Liver (tissue), 9 donors: Measurements from ENCODE around the gene ALDH8A1. TPM values are rescaled to one million over a fixed set of nuclear protein-coding genes. Genes with fewer than 3 reads are reported as not detected.

ENCODE experiments used
- DNase-seq: peaks from one replicate; pipeline ENCODE4 v3.0.0-alpha.2; 2017; ENCODE audit warnings: low spot score
- H3K27ac ChIP-seq, 2 donors: one replicate each; pipeline ENCODE4 v1.7.0; 2013; ENCODE audit warnings: inconsistent platforms in 2 of 2, low read length in 2 of 2, control low read depth in 1 of 2, low read depth in 1 of 2, mild to moderate bottlenecking in 1 of 2
- H3K27me3 ChIP-seq, 4 donors: one replicate each; pipeline versions ENCODE4 v1.6.1 to v1.7.0; 2013; ENCODE audit warnings: low read length in 3 of 4, inconsistent platforms in 1 of 4, mild to moderate bottlenecking in 1 of 4, moderate library complexity in 1 of 4; ENCODE audit not compliant: control insufficient read depth in 4 of 4, insufficient read depth in 4 of 4
- H3K36me3 ChIP-seq, 4 donors: one replicate each; pipeline versions ENCODE4 v1.6.1 to v1.7.0; 2013; ENCODE audit warnings: low read length in 3 of 4, mild to moderate bottlenecking in 3 of 4, low read depth in 1 of 4, moderate library complexity in 1 of 4; ENCODE audit not compliant: control insufficient read depth in 4 of 4, insufficient read depth in 3 of 4
- H3K4me1 ChIP-seq, 4 donors: one replicate each; pipeline versions ENCODE4 v1.6.1 to v1.7.0; 2013; ENCODE audit warnings: low read length in 3 of 4, mild to moderate bottlenecking in 3 of 4, moderate library complexity in 1 of 4; ENCODE audit not compliant: control insufficient read depth in 4 of 4, insufficient read depth in 4 of 4
- H3K4me3 ChIP-seq, 3 donors: one replicate each; pipeline versions ENCODE4 v1.6.1 to v1.7.0; 2013; ENCODE audit warnings: low read length in 3 of 3, control low read depth in 1 of 3, low read depth in 1 of 3, mild to moderate bottlenecking in 1 of 3
- H3K9ac ChIP-seq, 2 donors: one replicate each; pipeline ENCODE4 v1.7.0; 2013; ENCODE audit warnings: low read length in 2 of 2, mild to moderate bottlenecking in 2 of 2, moderate library complexity in 2 of 2, control low read depth in 1 of 2, low read depth in 1 of 2
- H3K9me3 ChIP-seq, 4 donors: one replicate each; pipeline versions ENCODE4 v1.6.1 to v1.7.0; 2013; ENCODE audit warnings: low read length in 3 of 4; ENCODE audit not compliant: control insufficient read depth in 4 of 4
- ATF3 ChIP-seq: IDR thresholded peaks from 2 replicates; pipeline ENCODE4 v1.6.1; 2016; ENCODE audit warnings: antibody characterized with exemption
- CTCF ChIP-seq: fragments of 150-350 bp; IDR thresholded peaks from 2 replicates; pipeline ENCODE4 v1.5.1; 2017; ENCODE audit warnings: improper control_type of control experiment, low read depth, low read length; ENCODE audit not compliant: missing input control
- EGR1 ChIP-seq, 2 donors: IDR thresholded peaks; 2 replicates each; pipeline ENCODE4 v1.6.1; 2016 to 2018; ENCODE audit warnings: antibody characterized with exemption in 2 of 2, low read depth in 2 of 2
- FOXA1 ChIP-seq: IDR thresholded peaks from 2 replicates; pipeline ENCODE4 v1.6.1; 2016; ENCODE audit warnings: antibody characterized with exemption
- FOXA2 ChIP-seq: IDR thresholded peaks from 2 replicates; pipeline ENCODE4 v1.6.1; 2016; ENCODE audit warnings: antibody characterized with exemption
- GABPA ChIP-seq, 2 donors: IDR thresholded peaks in 1 of 2; conservative IDR thresholded peaks in 1 of 2; 2 replicates each; pipeline ENCODE4 v1.6.1; 2016; ENCODE audit warnings: antibody characterized with exemption in 2 of 2, mild to moderate bottlenecking in 1 of 2, moderate library complexity in 1 of 2
- HNF4A ChIP-seq, 2 donors: conservative IDR thresholded peaks; 2 replicates each; pipeline ENCODE4 v1.6.1; 2016; ENCODE audit warnings: antibody characterized with exemption in 2 of 2, mild to moderate bottlenecking in 2 of 2
- HNF4G ChIP-seq: IDR thresholded peaks from 2 replicates; pipeline ENCODE4 v1.6.1; 2016; ENCODE audit warnings: antibody characterized with exemption
- JUND ChIP-seq, 2 donors: IDR thresholded peaks; 2 replicates each; pipeline ENCODE4 v1.6.1; 2016; ENCODE audit warnings: antibody characterized with exemption in 2 of 2
- MAX ChIP-seq: IDR thresholded peaks from 2 replicates; pipeline ENCODE4 v1.6.1; 2016; ENCODE audit warnings: antibody characterized with exemption
- RAD21 ChIP-seq, 2 donors: IDR thresholded peaks; 2 replicates each; pipeline ENCODE4 v1.6.1; 2016; ENCODE audit warnings: antibody characterized with exemption in 2 of 2, mild to moderate bottlenecking in 2 of 2
- REST ChIP-seq: IDR thresholded peaks from 2 replicates; pipeline ENCODE4 v1.6.1; 2016; ENCODE audit warnings: antibody characterized with exemption, mild to moderate bottlenecking
- RXRA ChIP-seq, 2 donors: IDR thresholded peaks; 2 replicates each; pipeline ENCODE4 v1.6.1; 2017 to 2018; ENCODE audit warnings: antibody characterized with exemption in 2 of 2, mild to moderate bottlenecking in 1 of 2
- SP1 ChIP-seq: IDR thresholded peaks from 2 replicates; pipeline ENCODE4 v1.6.1; 2018; ENCODE audit warnings: antibody characterized with exemption, mild to moderate bottlenecking
- TAF1 ChIP-seq: conservative IDR thresholded peaks from 2 replicates; pipeline ENCODE4 v1.6.1; 2016; ENCODE audit warnings: antibody characterized with exemption, mild to moderate bottlenecking
- ZBTB33 ChIP-seq: IDR thresholded peaks from 2 replicates; pipeline ENCODE4 v1.6.1; 2016; ENCODE audit warnings: antibody characterized with exemption
- WGBS: extraction: QIAGEN DNeasy Blood & Tissue Kit; methylation state at CpG from one replicate; pipeline ENCODE4 v1.1.7; 2013; 5-methylcytosine and 5-hydroxymethylcytosine counted together
- polyA plus RNA-seq, 2 donors: library from polyadenylated mRNA; stranded (reverse) in 1 of 2; unstranded in 1 of 2; fragments of 200-250 nt in 1 of 2; fragments of >200 nt in 1 of 2; fragmentation: Nextera tagmentation in 1 of 2; extraction: Ambion mirVana in 1 of 2; gene quantifications; one replicate each; pipeline versions ENCODE4 v1.2.1 to v1.2.3, GENCODE V29; 2013 to 2015
- total RNA-seq, 2 donors: library from RNA; depleted of rRNA; stranded (reverse); fragments of >200 nt; gene quantifications; one replicate each; pipeline ENCODE4 v1.2.3, GENCODE V29; 2014
- donor health status: healthy.
- donor health status: healthy.
- donor health status: healthy.
- donor health status: healthy.
- donor health status: healthy.

The ALDH8A1 gene
- total and polyA plus RNA-seq, 4 donors: 73.0 to 255 (median 107) TPM

GRCh38 chr6:134950482-134950881 lies 581 bp upstream of the ALDH8A1 start:
- WGBS: 31% methylated on average over 2 of the region's 2 CpGs
- Histone ChIP-seq H3K27ac (peak overlapping the region; percentile 82 to 87), H3K4me3 (peak overlapping the region in 2 of 3 donors; percentile 76 to 94), H3K27me3 (no peaks in the 10 kb centered on the region), H3K4me1 (peaks cover 6 to 44% (median 27%) of the 10 kb centered on the region in 4 donors), H3K9me3 (no peaks in the 10 kb centered on the region), H3K36me3 (no peaks in the 10 kb centered on the region), H3K9ac (peak overlapping the region in 1 of 2 donors; percentile 15)
- TF ChIP-seq MAX (no peak), HNF4G (no peak), JUND (IDR thresholded peaks at IDR 0.05) (no peak), TAF1 (no peak), CTCF (no peak), SP1 (no peak), ATF3 (no peak), FOXA2 (no peak), REST (no peak), FOXA1 (no peak), HNF4A (conservative IDR thresholded peaks at IDR 0.05) (no peak), GABPA (IDR thresholded peaks at IDR 0.05 in 1 of 2, conservative IDR thresholded peaks at IDR 0.05 in 1 of 2) (no peak), EGR1 (IDR thresholded peaks at IDR 0.05; ENCODE audit: low read depth in 2 of 2) (no peak), ZBTB33 (no peak)
- DNase-seq: no peak

GRCh38 chr6:134948691-134949090 lies 1.2 kb downstream of the ALDH8A1 start:
- Histone ChIP-seq H3K4me3 (peak overlapping the region; percentile 63 to 94 (median 79)), H3K9me3 (no peaks in the 10 kb centered on the region), H3K9ac (peak overlapping the region; percentile 86 to 92), H3K36me3 (peaks cover 0 to 1% (median 0%) of the 10 kb centered on the region in 4 donors), H3K27me3 (no peaks in the 10 kb centered on the region), H3K4me1 (peaks cover 8 to 52% (median 31%) of the 10 kb centered on the region in 4 donors), H3K27ac (peak overlapping the region; percentile 80 to 84)
- DNase-seq: no peak
- 47% methylated on average over 1 of the region's 1 CpG for WGBS
- TF ChIP-seq JUND (IDR thresholded peaks at IDR 0.05) (peak in 1 of 2 donors; percentile 9), RAD21 (IDR thresholded peaks at IDR 0.05) (no peak), CTCF (no peak), ZBTB33 (no peak), SP1 (no peak), TAF1 (peak; percentile 43), RXRA (IDR thresholded peaks at IDR 0.05) (peak in 1 of 2 donors; percentile 27)
